Measurements from ENCODE around the gene VWA3B. TPM values are rescaled to one million over a fixed set of nuclear protein-coding genes. Genes with fewer than 3 reads are reported as not detected.
"Not testable (repeated sequence)": the region's sequence is repeated elsewhere in the genome, so short reads cannot be mapped to it uniquely, and the experiment has no call there.

The VWA3B gene
- total RNA-seq, 2 experiments from 2014 or later = not detected

DNA sequence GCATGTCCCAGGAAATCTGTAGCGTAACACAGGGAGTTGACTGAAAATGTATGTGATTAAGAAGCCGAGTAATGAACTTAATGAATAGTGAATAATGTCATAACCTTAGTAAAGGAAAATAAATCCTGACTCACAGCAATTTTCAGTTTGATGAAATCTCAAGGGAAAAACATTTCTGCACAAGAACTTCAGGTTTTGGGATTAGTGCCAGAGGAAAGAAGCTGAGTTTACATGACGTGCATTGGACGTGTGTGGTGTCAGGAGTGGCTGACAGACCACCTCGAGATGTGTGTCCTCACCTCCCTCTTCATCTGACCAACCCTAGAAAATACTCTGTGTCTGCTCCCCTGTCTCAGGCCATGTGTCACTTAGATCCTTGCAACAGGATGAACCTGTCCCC is 39.1 kb downstream of the VWA3B start:
- ChIA-PET CTCF (no interaction called here), POLR2A (no interaction called here)

DNA sequence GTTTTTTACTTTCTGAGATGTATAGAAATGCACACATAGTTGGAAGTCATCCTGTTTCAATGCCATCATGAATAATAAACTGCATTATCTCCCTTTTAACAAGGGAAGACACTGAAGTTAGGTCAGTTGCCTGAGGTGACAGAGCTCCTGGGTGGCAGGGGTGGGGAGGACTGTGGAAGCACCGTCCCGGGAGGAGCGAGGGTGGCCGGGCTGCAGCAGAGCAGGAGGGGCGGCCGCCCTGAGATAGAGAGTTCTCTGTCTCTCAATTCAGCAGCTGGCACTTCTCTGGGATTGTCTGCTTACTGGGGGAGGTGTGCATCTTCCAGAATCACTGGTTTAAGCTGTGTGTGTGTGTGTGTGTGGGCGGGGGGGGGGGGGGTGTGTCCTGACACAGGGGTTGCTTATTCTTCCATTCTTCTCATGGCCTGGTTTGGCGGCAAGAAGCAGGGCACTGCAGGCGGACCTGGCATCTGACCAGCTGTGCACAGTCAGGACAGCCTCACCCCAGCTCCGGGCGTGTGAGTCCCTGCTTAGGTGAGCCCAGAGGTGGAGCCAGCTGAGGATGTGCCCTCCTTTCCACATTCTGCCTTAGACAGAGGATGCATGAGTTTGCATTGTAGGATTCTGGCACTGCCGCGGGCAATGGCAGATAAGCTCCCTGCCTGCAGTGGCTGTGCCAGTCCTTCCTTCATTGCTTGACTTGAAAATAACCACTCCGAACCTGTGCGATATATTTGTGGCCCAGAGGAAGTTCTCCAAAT is 40.4 kb downstream of the VWA3B start:
- ChIA-PET POLR2A (no interaction called here), CTCF (no interaction called here)

DNA sequence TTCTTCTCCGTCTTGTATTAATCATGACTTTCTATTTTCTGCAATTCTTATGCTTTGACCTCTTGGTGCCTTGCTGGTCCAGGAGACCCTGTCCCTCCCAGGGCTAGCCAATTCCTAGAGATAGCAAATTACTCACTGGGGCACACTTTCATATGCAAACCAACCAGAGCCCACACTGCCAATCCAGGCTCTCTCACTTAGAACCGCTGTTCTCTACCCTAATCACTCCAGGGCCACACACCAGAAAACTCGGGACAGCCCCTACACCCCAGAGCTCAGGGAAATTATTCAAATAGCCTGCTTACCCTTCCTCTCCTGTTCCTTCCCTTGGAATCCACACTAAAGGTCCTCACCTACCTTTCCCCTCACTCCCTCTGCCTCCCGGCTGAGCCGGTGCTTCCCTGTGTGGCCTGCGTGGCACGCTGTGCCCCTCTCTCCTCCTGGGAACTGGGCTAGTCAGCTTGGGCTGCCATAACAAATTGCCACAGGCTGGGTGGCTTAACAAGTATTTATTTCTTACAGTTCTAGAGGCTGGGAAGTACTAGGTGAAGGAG is 41.7 kb downstream of the VWA3B start:
- ChIA-PET CTCF (no interaction called here), POLR2A (no interaction called here)

DNA sequence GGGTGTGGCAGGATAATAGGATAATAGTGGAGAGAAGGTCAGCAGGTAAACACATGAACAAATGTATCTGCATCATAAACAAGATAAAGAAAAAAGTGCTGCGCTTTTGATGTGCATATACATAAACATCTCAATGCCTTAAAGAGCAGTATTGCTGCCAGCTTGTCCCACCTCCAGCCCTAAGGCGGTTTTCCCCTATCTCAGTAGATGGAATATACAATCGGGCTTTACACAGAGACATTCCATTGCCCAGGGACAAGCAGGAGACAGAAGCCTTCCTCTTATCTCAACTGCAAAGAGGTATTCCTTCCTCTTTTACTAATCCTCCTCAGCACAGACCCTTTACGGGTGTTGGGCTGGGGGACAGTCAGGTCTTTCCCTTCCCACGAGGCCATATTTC is 43.1 kb downstream of the VWA3B start:
- POLR2A ChIA-PET, CTCF ChIA-PET: not testable (repeated sequence)

DNA sequence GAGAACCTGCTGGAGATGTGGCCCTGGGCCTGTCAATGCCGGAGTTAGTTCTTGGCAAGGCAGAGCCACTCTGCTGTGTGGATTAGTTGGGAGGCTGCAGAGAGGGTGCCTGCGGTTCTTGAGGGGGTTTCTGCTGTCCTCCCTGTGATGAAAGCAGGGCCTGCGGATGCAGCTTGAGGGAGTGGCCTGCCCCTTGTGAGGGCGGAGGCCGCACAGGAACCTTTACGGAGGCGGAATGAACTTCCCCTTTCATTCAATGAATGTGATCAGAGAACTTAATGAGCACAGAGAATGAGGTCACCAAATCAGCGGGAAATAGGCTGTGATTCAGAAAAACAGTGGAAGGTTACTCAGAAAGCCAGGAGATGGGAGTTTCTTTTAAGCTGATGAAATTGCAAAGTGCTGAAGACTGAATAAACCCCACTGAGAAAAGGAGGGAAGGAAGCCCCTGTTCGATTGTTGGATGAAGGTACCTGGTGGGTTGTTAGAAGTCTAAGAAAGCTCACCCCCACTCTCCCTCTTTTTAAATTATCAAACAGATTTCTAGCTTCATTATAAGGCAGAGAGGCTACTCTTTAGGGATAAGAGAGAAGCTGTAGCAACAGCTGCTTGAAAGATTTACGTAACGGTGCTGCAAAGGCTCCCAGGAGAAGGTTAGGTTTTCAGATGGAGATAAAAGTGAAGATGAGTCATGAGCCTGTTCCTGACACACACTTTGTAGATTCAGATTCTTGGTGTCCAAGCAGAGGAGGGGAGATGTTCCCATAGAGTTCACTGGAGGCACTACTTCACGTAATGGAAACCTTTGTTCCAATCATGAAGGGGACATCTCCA is 47.4 kb downstream of the VWA3B start:
- CTCF ChIA-PET = no interaction called here
- POLR2A ChIA-PET = interaction anchor here (0.6 to 1.1 kb wide), 2 partner anchors 198 to 265 kb away, joined by 3 to 4 read pairs; no protein-coding TSS in a partner anchor

DNA sequence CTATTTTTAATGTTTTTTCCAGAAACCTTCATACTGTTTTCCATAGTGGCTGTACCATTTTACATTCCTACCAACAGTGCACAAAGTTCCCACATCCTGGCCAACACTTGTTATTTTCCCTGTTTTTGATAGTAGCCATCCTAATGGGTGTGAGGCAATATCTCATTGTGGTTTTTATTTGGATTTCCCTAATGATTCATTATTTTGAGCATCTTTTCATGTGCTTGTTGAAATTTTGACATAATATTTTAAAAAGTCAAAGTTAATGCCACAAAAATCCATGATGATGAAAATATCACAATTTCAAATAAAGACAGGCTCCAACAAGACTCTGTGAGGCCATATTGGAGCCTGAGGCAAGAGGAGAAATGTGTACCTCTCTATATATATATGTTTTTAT is 50.2 kb downstream of the VWA3B start:
- POLR2A ChIA-PET = no interaction called here

DNA sequence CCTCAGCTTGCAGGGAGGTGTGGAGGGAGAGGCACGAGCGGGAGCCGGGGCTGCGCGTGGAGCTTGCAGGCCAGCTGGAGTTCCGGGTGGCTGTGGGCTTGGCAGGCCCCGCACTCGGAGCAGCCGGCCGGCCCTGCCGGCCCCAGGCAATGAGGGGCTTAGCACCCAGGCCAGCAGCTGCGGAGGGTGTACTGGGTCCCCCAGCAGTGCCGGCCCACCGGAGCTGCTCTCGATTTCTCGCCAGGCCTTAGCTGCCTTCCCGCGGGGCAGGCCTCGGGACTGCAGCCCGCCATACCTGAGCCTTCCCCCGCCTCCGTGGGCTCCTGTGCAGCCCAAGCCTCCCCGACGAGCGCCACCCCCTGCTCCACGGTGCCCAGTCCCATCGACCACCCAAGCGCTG is 52.0 kb downstream of the VWA3B start:
- CTCF ChIA-PET, POLR2A ChIA-PET: not testable (repeated sequence)

More for the DNA sequence above, 50.2 kb downstream of the VWA3B start:
- CTCF ChIA-PET = no interaction called here

DNA sequence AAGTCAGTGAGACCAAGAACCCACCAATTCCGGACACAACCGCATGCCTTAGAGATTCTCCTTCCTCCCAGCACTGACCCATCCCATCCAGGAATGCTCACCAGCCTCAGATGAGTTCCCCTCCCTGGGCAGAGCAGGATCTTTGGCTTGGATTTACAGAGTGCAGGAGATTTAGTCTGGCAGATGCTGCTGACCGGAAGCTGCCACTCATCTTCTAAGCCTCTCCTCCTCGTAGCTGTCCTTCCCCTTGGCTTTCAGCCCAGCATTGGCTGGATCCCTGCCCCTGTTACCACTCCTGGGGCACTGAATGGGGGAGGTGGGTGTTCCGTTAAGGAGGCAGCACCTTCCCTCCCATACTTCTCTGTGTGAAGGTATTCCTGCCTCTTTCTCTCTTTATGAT is 53.2 kb downstream of the VWA3B start:
- CTCF ChIA-PET = no interaction called here
- POLR2A ChIA-PET = no interaction called here

DNA sequence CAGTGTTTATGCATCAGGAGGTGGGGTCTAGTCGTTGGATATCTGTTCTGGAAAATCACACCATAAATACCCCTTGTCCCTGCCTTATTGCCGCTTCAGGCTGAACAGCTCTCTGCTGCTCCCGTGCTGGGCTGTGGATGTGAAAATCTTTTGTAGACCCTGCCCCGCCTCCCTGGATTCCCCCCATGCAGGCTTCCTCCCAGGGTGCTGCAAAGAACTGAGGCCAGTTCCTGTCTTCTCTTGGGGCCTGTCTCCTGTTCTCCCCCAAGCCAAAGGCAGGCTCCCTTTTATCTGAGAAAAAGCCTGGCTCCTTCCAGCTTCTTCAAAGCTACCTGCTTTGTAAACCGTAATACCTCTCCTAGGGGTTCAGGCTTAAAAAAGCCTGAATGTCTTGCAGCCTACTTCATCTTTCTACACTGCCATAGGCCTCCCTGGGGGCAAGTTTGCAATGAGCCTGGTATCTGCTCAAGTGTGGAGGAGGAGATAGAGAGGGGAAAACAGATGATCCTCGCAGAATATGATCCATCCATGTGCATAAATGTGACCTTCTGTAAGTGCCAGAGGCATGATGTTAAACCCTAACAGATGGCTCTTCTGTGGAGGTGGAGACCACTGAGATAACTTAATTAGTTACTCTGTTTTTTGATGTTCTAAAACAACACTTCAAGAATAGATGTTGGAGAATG is 55.3 kb downstream of the VWA3B start:
- ChIA-PET POLR2A (no interaction called here), CTCF (no interaction called here)

DNA sequence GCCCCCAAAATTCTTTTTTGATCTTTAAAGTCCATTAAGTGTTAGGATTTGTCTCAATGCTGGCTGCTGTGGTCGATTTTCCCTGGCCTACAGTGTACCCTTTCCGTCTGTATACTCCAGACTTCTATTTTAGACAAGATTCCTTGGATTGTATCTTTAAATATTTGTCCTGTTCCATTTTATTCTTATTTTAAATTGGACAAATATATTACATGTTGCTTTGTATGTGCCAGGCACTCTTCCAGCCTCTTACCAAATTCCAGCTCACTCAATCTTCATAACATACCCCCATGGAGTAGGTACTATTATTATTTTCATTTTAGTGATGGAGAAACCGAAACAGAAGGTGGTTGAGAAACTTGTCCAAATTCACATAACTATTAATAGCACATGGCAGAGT is 58.1 kb downstream of the VWA3B start:
- CTCF ChIA-PET = no interaction called here
- POLR2A ChIA-PET = no interaction called here

DNA sequence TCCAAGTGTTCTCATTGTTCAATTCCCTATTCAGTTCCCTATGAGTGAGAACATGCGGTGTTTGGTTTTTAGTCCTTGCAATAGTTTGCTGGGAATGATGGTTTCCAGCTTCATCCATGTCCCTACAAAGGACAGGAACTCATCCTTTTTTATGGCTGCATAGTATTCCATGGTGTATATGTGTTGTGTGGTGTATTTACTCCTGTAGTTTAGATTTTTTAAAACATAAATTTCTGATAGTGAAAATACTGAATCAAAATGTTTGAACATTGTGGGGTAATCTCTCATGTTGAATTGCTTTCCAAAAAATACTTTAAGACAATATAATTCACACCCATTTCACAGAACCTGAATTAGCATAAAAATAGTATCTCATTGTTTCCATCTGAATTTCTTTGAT is 60.9 kb downstream of the VWA3B start:
- CTCF ChIA-PET, POLR2A ChIA-PET: not testable (repeated sequence)

DNA sequence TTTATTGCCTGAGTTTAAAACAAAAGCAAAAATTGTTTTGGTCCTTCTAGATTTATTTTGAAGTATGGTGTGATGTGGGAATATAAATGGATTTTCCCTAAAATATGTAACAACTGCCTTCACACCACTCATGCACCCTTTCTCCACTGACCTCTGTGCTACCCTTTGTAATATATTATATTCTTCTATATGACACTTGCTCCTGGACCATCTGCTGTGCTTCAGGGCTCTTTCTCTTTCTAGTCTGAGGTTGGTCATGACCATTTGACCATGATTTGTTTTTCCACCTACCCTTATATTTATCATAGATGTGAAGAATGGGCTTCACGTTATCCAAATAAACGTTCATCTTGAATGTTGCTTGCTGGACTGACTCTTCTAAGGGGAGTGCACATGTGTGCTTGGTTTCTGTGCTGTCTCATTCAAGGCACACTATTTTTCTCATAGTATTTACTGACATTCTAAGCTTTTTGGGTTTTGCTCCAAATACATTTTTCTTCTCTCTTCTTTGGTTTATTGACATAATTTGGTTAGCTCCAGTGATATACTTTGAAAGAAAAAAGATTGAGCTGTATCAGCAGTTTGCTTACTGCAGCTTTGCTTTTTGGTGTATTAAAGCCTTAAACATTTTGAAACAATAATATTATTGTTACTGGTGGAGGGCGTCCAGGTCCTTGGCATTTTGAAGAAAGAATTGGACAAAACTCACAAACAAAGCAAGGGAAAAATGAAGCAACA is 61.8 kb downstream of the VWA3B start:
- CTCF ChIA-PET = no interaction called here
- POLR2A ChIA-PET = no interaction called here

DNA sequence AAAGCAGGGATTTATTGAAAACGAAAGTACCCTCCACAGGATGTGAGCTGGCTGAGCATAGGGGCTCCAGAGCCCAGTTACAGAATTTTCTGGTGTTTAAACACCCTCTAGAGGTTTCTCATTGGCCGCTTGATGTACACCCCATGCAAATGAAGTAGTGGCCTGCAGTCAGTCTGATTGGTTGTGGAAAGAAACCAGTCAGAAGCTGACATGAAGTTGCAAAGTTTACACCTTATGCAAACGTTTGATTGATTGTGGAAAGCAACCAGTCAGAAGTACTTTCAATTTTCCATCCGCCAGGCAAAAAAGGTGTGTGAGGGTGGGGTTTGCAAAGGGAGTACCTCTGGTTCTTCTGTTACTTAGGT is 62.3 kb downstream of the VWA3B start:
- ChIA-PET CTCF (no interaction called here), POLR2A (no interaction called here)

DNA sequence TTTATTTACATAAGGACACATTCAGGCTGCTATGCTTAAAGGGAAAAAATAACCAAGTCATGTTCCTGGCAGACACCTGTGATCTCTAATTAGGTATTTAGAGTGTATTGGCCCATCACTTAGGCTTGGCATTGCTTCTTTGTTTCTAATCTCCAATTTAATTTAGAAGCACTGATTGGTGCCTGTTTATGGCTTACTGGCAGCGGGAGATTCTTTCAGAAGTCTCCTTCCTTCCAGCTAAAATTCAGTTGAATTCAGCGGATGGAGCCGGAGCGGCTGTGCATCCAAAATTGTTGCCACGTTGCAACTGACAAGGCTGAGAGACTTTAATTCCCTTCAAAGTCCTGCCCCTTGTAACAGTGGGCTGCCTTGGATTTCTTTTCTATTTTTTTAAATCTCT is 66.5 kb downstream of the VWA3B start:
- ChIA-PET POLR2A (no interaction called here), CTCF (no interaction called here)

DNA sequence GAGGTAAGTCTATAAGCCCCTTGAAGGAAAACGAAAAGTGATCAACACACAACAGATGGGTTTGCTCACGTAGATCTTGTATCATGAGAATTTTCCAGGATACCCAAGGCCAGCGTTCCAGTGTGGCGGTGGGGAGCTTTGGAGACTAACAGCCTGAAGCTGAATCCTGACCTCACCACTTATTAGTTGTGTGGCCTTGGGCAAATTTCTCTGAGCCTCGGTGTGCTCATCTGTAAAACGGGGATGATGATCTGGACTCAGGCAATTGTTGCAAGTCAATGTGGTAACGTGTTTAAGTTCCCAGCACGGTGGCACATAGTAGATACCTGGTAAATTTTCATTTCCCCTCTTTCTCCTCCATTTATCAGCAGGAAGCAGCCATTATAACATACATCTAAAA is 68.3 kb downstream of the VWA3B start:
- CTCF ChIA-PET = no interaction called here
- POLR2A ChIA-PET = no interaction called here

DNA sequence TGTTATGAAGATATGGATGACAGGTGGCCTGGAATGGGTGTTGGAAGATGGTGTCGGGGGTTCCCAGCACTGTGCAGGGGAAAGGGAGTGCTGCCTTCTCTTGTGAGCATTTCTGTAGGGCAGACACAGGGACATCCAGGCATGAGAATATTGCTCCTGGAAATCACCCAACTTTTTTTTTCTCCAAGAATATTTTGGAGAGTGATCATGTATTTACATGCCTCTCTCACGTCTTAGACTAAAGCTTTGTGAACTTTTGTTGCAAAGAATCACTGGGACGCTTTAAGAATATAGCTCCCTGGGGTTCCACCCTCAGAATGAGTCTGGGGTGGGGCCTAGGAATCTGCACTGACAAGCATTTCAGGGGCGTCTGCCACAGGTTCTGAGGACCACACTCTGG is 68.7 kb downstream of the VWA3B start:
- ChIA-PET POLR2A (no interaction called here), CTCF (no interaction called here)

DNA sequence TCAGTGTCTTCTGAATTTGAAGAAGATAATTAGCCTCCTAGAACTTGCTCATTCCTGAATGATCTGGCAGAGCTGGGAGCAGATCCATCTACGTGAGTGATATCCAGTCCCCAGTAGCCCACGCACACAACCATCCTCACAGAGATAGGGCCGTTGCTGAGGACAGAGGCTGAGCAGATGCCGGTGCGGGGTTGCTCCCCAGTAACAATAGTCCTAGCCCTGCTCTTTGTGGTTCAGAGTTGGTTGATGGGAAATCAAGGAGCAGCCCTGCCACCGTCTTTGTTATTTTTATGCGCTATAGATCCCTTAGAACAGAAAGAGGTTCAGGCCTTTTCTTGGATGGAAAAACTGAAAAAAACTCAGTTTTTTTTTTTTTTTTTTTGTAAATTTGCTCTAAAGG is 69.3 kb downstream of the VWA3B start:
- CTCF ChIA-PET = no interaction called here
- POLR2A ChIA-PET = no interaction called here

DNA sequence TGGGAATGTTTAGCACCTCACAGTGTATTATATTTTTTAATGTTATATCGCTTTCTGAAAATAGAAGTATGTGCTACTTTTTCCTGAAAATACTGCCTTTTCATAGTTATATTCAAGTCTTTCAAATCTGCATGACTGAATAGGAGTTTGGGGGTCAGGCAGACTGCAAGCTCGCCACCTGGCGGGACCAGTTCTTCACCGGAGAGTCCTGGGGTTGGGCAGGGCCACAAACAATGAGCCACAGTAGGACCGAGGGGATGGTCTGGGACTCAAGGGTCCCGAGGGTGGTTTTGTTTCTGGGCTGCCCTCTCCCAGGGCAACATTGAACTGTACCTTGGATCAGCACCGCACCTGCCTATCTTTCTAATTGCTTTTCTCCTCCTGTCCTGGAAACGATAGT is 70.6 kb downstream of the VWA3B start:
- ChIA-PET CTCF (no interaction called here), POLR2A (no interaction called here)

DNA sequence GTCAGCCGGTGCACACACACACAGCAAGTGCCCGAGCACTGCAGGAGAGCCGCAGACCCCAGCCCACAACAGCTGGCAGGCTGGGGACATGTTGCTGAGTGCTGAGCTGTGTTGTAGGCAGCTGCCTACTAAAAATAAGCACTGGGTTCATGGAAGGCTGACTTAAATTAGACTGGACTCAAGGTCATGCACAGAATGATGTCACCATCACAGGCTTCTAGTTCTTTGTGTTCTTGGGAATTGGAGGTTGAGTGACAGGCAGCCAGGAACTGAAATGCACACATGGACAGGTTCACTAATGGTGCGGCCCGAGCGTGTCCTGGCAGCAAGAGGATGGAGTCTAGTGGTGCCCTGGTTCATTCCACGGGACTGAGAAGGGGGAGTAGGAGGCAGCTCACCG is 71.3 kb downstream of the VWA3B start:
- ChIA-PET POLR2A (no interaction called here), CTCF (no interaction called here)

DNA sequence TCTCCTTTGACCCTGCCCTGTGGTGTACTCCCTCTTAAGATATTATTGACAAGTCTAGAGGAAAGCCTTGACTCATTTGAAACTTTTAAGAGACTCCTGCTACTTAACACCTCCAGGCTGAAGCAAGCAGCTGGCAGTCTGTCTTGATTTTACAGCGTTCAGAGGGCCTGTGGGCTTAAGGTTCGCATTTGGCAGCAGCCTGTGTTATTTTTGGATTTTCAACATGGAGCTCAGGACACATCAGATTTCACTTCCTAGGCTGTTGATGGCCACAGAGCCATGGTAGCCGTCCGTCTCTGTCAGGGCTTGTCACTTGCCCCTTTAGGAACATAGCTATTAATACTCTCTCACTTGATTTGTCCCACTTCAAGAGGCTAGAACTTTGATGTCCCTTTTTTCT is 73.6 kb downstream of the VWA3B start:
- POLR2A ChIA-PET = no interaction called here
- CTCF ChIA-PET = no interaction called here

Measured in activated CD8-positive, alpha-beta memory T cell treated with anti-CD3 and anti-CD28 coated beads for 36 hours (primary cell).